GM21423 (cell line): Measurements from ENCODE around the gene ACTR5.
"Not testable (repeated sequence)": the region's sequence is repeated elsewhere in the genome, so short reads cannot be mapped to it uniquely, and the experiment has no call there.

Experiments
- ATAC-seq: cut with Tn5 transposase; IDR thresholded peaks from one replicate; pipeline ENCODE4 v1.9.1; 2021; ENCODE audit warnings: mild to moderate bottlenecking, moderate library complexity; ENCODE audit not compliant: unreplicated experiment

Gene ACTR5

GRCh38 chr20:38764567-38765318 is 16.5 kb downstream of the ACTR5 start:
- ATAC-seq: no peak

GRCh38 chr20:38766071-38766470 is 17.8 kb downstream of the ACTR5 start:
- ATAC-seq: no peak

- ATAC-seq: no peak
These were observed 21.4 kb downstream of the ACTR5 start for GRCh38 chr20:38769376-38770295.

GRCh38 chr20:38770546-38770945 is 22.3 kb downstream of the ACTR5 start:
- no peak for ATAC-seq

GRCh38 chr20:38770970-38771369 is 22.7 kb downstream of the ACTR5 start:
- no peak for ATAC-seq

GRCh38 chr20:38771621-38772020 is 23.4 kb downstream of the ACTR5 start:
- no peak for ATAC-seq

- ATAC-seq: no peak
These were observed 25.9 kb downstream of the ACTR5 start for GRCh38 chr20:38774167-38774566.

GRCh38 chr20:38776363-38776762 is 28.1 kb downstream of the ACTR5 start:
- no peak for ATAC-seq

- no peak for ATAC-seq
These were observed 31.2 kb downstream of the ACTR5 start for GRCh38 chr20:38779247-38780097.

GRCh38 chr20:38782275-38782674 is 34.0 kb downstream of the ACTR5 start:
- no peak for ATAC-seq

- ATAC-seq: no peak
These were observed 39.6 kb downstream of the ACTR5 start for GRCh38 chr20:38787870-38788269.

GRCh38 chr20:38789503-38790199 is 41.4 kb downstream of the ACTR5 start:
- ATAC-seq: no peak

GRCh38 chr20:38790200-38791053 is 42.2 kb downstream of the ACTR5 start:
- ATAC-seq: no peak

GRCh38 chr20:38791291-38791690 is 43.0 kb downstream of the ACTR5 start:
- no peak for ATAC-seq

- ATAC-seq: no peak
These were observed 43.7 kb downstream of the ACTR5 start for GRCh38 chr20:38791940-38792339.

GRCh38 chr20:38794057-38794456 is 45.8 kb downstream of the ACTR5 start:
- ATAC-seq: not testable (repeated sequence)

GRCh38 chr20:38798266-38798665 is 50.0 kb downstream of the ACTR5 start:
- no peak for ATAC-seq

- no peak for ATAC-seq
These were observed 50.9 kb downstream of the ACTR5 start for GRCh38 chr20:38799203-38799602.

- ATAC-seq: no peak
These were observed 52.6 kb downstream of the ACTR5 start for GRCh38 chr20:38800882-38801281.

- ATAC-seq: no peak
These were observed 56.0 kb downstream of the ACTR5 start for GRCh38 chr20:38804221-38804620.
